ENCODE data around the gene GJC1.

Gene GJC1

GRCh38 chr17:44864831-44865230 is 34.7 kb upstream of the GJC1 start:
- peaks cover 89% of the 10 kb centered on the region for H3K36me3 ChIP-seq (ENCODE audit: insufficient read depth, low read length)
- peak; percentile 46; the same call in 2 of the 3 replicates for ATAC-seq (ENCODE audit: insufficient read depth, low read depth)

GRCh38 chr17:44863061-44863918 is 33.2 kb upstream of the GJC1 start:
- TF ChIP-seq CTCF (IDR thresholded peaks at IDR 0.05; ENCODE audit: borderline replicate concordance, extremely low read depth, low read length, poor library complexity, severe bottlenecking) (no peak), EZH2 (IDR thresholded peaks at IDR 0.05; ENCODE audit: borderline replicate concordance, low read depth, low read length, severe bottlenecking) (no peak)

More at GRCh38 chr17:44864831-44865230, 34.7 kb upstream of the GJC1 start:
- Histone ChIP-seq H4K20me1 (ENCODE audit: insufficient read depth, low read length) (peaks cover 10% of the 10 kb centered on the region; the same call in 1 of the 2 replicates), H3K27me3 (ENCODE audit: insufficient read depth, low read length, poor library complexity) (no peaks in the 10 kb centered on the region), H3K9ac (ENCODE audit: low read depth, low read length) (no peak overlapping the region), H3K79me2 (ENCODE audit: insufficient read depth, low read length) (no peaks in the 10 kb centered on the region), H3K4me2 (ENCODE audit: insufficient read depth, low read length) (no peak overlapping the region), H3K27ac (ENCODE audit: low read length) (no peak overlapping the region), H2AFZ (ENCODE audit: low read depth, low read length) (no peak overlapping the region), H3K4me1 (ENCODE audit: insufficient read depth, low read length) (no peaks in the 10 kb centered on the region), H3K4me3 (ENCODE audit: low read depth in 1 of 2, low read length in 2 of 2) (no peak overlapping the region), H3K9me3 (ENCODE audit: insufficient read depth, low read length, severe bottlenecking) (no peaks in the 10 kb centered on the region)
- DNase-seq, result no peak
- no peak for TF ChIP-seq CTCF (IDR thresholded peaks at IDR 0.05; ENCODE audit: borderline replicate concordance, extremely low read depth, low read length, poor library complexity, severe bottlenecking)
- TF ChIP-seq EZH2 (IDR thresholded peaks at IDR 0.05; ENCODE audit: borderline replicate concordance, low read depth, low read length, severe bottlenecking), result no peak

GRCh38 chr17:44862278-44862914 is 32.3 kb upstream of the GJC1 start:
- Histone ChIP-seq H3K4me3 (ENCODE audit: low read depth in 1 of 2, low read length in 2 of 2) (no peak overlapping the region), H3K27ac (ENCODE audit: low read length) (no peak overlapping the region), H3K9me3 (ENCODE audit: insufficient read depth, low read length, severe bottlenecking) (no peaks in the 10 kb centered on the region), H4K20me1 (ENCODE audit: insufficient read depth, low read length) (peaks cover 9% of the 10 kb centered on the region), H3K36me3 (ENCODE audit: insufficient read depth, low read length) (peaks cover 86% of the 10 kb centered on the region), H2AFZ (ENCODE audit: low read depth, low read length) (no peak overlapping the region), H3K4me1 (ENCODE audit: insufficient read depth, low read length) (no peaks in the 10 kb centered on the region), H3K4me2 (ENCODE audit: insufficient read depth, low read length) (no peak overlapping the region), H3K9ac (ENCODE audit: low read depth, low read length) (no peak overlapping the region), H3K27me3 (ENCODE audit: insufficient read depth, low read length, poor library complexity) (no peaks in the 10 kb centered on the region), H3K79me2 (ENCODE audit: insufficient read depth, low read length) (no peaks in the 10 kb centered on the region)
- DNase-seq (no peak), ATAC-seq (ENCODE audit: insufficient read depth, low read depth) (no peak)
- TF ChIP-seq CTCF (IDR thresholded peaks at IDR 0.05; ENCODE audit: borderline replicate concordance, extremely low read depth, low read length, poor library complexity, severe bottlenecking) (no peak), EZH2 (IDR thresholded peaks at IDR 0.05; ENCODE audit: borderline replicate concordance, low read depth, low read length, severe bottlenecking) (no peak)

More at GRCh38 chr17:44863061-44863918, 33.2 kb upstream of the GJC1 start:
- H3K36me3 ChIP-seq (ENCODE audit: insufficient read depth, low read length), result peaks cover 89% of the 10 kb centered on the region
- no peaks in the 10 kb centered on the region for H3K27me3 ChIP-seq (ENCODE audit: insufficient read depth, low read length, poor library complexity)
- H3K4me1 ChIP-seq (ENCODE audit: insufficient read depth, low read length), result no peaks in the 10 kb centered on the region
- H3K79me2 ChIP-seq (ENCODE audit: insufficient read depth, low read length), result no peaks in the 10 kb centered on the region
- no peak overlapping the region for H3K27ac ChIP-seq (ENCODE audit: low read length)
- no peaks in the 10 kb centered on the region for H3K9me3 ChIP-seq (ENCODE audit: insufficient read depth, low read length, severe bottlenecking)
- DNase-seq (no peak), ATAC-seq (ENCODE audit: insufficient read depth, low read depth) (no peak)
- H3K4me2 ChIP-seq (ENCODE audit: insufficient read depth, low read length), result no peak overlapping the region
- H4K20me1 ChIP-seq (ENCODE audit: insufficient read depth, low read length), result peaks cover 8% of the 10 kb centered on the region
- H3K4me3 ChIP-seq (ENCODE audit: low read depth in 1 of 2, low read length in 2 of 2), result no peak overlapping the region
- no peak overlapping the region for H3K9ac ChIP-seq (ENCODE audit: low read depth, low read length)
- no peak overlapping the region for H2AFZ ChIP-seq (ENCODE audit: low read depth, low read length)

All from DND-41 (cell line).